Epithelial cell of proximal tubule (primary cell): ENCODE results near the gene FNDC3B. TPM values are rescaled to one million over a fixed set of nuclear protein-coding genes. Genes with fewer than 3 reads are reported as not detected.

ENCODE experiments used
- DNase-seq: peaks from one replicate; pipeline ENCODE4 v3.0.0-alpha.2; 2011; ENCODE audit warnings: low read depth
- H3K4me3 ChIP-seq: 2 replicates; pipeline ENCODE4 v1.5.1; 2011; ENCODE audit warnings: low read depth, mild to moderate bottlenecking, low read length
- CTCF ChIP-seq: conservative IDR thresholded peaks from 2 replicates; pipeline ENCODE4 v1.5.1; 2012; ENCODE audit warnings: low read depth, mild to moderate bottlenecking, low read length
- total RNA-seq: library from RNA; depleted of rRNA; stranded (reverse); fragments of >200 nt; gene quantifications from 2 replicates; pipeline ENCODE4 v1.2.3, GENCODE V29; 2015

The FNDC3B gene
- total RNA-seq, 1 donor from 2014 or later = 37.3 TPM

- no peak for DNase-seq
- no peak for TF ChIP-seq CTCF
- H3K4me3 ChIP-seq = no peak overlapping the region
These were observed 36.8 kb upstream of the FNDC3B start for GRCh38 chr3:172002512-172003078.

GRCh38 chr3:172003146-172003545 lies 36.2 kb upstream of the FNDC3B start:
- H3K4me3 ChIP-seq = no peak overlapping the region
- DNase-seq = no peak
- TF ChIP-seq CTCF = no peak

DNA sequence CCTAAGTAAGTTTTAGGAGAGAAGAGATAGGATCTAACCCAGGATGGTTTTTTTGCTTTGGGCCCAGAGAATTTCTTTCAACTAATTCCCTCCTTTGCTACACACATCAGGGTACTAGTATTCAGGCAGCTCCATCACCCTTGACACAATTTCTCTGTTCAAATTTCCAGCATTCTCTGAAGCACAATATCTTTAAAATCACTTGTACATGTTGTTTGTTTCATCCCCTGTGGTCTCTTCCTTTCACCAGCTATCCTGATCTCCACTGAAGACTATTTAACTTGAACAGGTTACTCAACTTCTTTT lies 32.4 kb upstream of the FNDC3B start:
- TF ChIP-seq CTCF = no peak
- no peak for DNase-seq

GRCh38 chr3:172009803-172010202 lies 29.6 kb upstream of the FNDC3B start:
- TF ChIP-seq CTCF = no peak
- DNase-seq = no peak
- H3K4me3 ChIP-seq = no peak overlapping the region

More for the DNA sequence above, 32.4 kb upstream of the FNDC3B start:
- no peak overlapping the region for H3K4me3 ChIP-seq

GRCh38 chr3:172012775-172013174 lies 26.6 kb upstream of the FNDC3B start:
- no peak for TF ChIP-seq CTCF
- no peak for DNase-seq
- H3K4me3 ChIP-seq = no peak overlapping the region

DNA sequence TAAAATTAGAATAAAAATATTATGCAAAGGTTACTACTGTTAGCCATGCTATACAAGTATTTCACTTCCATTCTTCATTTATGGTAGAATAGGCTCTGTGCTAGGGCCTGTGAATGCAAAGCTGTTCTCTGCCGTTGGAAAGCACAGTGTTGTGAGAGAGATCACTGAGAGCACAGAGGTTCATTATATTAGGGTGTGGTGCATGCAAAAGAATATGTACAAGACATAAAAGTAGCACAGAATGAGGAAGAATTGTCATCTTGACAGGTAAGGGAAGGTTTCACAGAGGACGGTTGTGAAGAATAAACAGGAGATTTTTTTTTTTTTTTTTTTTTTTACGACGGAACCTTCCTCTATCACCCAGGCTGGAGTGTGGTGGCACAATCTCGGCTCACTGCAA lies 25.2 kb upstream of the FNDC3B start:
- no peak for TF ChIP-seq CTCF
- DNase-seq = no peak
- no peak overlapping the region for H3K4me3 ChIP-seq

- TF ChIP-seq CTCF = no peak
- DNase-seq = no peak
- no peak overlapping the region for H3K4me3 ChIP-seq
These were observed 21.0 kb upstream of the FNDC3B start for GRCh38 chr3:172018364-172018763.
